NCI-H510A treated with DMSO at 0.1 percent for 48 hours (cell line): Measurements from ENCODE around the gene ADAM11.

Experiments used
- DNase-seq: peaks from one replicate; lab custom pipeline; 2025; lab: John Stamatoyannopoulos, UW

ADAM11 gene

DNA sequence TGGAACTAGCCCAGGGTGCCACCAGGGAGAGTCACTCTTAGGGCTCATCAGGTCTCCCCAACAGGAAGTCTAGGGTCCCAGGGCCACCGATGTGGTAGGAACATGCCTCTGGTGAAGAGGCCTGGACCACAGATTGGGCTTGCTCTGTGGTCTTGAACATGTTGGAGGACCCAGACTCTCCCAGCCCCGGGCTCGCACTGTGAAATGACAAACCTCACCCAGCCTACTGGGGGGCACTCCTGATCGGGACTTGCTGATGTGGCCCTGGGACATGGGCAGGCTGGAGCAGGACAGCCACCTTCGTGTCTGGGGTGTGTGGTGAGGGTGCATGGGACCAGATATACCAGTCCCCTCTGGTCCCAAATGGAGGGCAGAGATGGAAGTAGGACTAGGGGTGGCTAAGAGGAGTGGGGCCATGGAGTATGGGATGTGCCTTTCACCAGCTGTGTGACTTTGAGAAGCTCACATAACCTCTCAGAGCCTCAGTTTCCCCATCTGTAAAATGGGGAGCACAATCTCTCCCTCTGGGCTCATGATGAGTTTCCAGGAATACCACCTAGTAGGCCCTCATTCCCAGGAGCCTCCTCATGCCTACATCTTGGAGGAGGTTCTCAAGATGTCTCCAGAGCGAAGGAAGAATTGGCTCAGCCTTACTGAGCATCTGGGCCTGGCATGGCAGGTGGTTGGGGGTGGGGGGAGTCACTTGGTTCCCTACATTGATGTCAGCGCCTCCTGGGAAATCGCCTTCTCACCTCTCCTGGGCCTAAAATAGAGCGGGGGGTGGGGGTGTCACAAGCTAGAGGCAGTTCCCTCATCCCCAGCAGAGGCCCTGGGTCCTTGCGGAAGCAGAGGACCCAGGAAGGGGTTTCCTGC, 1.5 kb upstream of the ADAM11 start:
- no peak for DNase-seq

- no peak for DNase-seq
Measured at GRCh38 chr17:44757918-44758413, 822 bp upstream of the ADAM11 start.

DNA sequence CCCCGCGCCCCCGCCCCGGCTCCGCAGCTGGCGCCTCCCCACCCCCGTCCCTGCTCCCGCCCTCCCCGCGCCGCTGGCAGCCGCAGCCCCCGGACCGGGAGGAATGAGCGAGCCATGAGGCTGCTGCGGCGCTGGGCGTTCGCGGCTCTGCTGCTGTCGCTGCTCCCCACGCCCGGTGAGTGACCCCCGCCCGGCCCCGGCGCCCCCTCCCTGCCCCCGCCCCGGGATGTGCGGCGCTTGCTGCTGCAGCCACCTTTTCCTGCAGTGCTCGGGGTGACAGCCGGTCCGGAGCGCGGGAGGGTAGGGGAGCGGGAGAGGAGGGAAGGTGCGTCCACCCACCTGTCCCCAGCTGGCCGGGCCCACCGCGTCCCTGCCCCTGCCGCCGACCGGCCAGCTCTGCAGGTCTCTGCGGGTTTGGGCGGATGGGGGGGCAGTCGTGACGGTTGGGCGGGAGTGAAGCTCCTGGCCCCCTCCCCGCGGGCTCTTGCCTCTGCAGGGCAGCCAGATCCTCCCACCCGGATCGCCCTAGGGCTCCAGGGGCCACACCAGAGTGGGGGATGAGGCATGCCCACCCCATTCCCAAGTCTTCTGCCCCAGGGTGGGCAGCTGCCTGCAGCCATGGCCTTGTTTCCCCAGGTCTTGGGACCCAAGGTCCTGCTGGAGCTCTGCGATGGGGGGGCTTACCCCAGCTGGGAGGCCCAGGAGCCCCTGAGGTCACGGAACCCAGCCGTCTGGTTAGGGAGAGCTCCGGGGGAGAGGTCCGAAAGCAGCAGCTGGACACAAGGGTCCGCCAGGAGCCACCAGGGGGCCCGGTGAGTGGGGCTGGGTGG, 513 bp downstream of the ADAM11 start:
- no peak for DNase-seq

DNA sequence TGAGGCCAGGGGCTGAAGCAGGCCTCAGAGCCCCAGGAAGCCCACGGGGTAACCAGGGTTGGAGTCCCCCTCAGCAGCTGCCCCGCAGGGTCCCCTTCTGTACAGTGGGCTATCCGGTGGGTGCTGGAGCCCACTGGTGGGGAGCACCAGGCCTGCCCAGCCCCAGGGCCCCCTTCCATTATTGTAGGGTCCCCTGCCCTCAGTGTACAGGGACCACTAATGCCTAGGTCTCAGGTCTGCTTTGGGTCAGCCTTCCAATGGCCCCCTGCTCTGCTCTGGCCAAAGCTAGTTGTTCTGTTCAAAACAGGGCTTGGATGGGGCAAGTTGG, 1.1 kb downstream of the ADAM11 start:
- no peak for DNase-seq

DNA sequence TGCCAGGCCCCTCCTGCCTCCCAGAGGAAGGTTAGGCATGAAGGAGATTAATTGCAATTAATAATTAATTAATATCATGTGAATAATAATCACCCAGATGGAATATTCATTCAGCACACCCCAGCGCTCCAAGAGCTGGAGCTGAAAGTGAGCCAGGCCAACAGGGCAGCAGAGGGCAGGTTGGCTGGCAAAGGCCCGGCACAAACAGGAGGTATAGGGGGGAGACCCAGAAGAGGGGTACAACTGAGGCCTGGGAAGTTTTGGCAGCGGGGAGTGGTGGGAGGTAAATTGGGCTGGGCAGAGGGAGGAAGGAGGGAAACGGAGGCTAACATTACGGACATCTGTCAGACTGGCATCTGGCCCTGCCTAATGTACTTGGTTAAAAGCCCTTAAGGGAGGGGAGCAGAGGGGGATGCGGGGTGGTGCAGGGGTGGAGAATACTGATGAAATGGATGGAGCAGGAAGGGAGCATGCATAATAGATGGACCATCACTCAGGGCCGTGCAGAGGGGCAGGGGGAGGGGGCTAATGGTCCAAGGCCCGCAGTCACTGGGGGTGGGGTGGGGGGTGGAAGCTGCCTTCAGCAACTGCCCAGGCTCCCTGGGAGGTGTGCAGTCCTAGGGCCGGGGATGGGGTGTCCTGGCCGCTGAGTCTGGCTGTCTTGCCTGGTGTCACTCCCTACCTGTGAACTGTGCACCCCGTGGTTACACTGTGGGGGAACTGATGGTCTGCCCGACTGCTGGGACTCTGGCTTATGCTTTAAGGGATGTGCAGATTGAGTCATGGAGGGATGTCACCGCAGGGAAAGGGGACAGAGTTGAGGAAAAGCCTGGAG, 1.9 kb downstream of the ADAM11 start:
- DNase-seq: no peak

GRCh38 chr17:44761932-44762810, 3.4 kb downstream of the ADAM11 start:
- no peak for DNase-seq

DNA sequence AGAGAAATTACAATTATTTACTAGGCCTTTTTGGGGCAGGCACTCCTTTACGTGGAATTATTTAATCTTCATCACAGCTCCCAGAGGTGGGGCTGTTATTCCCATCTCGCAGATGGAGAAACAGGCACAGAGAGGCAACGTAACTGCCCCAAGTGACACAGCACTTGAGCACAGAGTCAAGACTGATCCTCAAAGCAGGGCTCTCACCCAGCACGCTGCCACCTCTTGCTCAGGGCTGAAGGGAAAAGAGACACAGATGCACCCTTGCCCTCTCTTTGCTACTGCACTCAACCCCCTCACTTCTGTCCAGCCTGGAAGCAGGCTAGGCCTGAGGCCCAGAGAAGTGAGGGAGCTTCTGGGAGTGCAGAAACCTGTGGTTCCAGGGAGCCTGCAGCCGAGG, 4.4 kb downstream of the ADAM11 start:
- DNase-seq: no peak

GRCh38 chr17:44765965-44766364, 7.2 kb downstream of the ADAM11 start:
- no peak for DNase-seq

GRCh38 chr17:44766409-44767038, 7.7 kb downstream of the ADAM11 start:
- DNase-seq: no peak

- no peak for DNase-seq
Measured at GRCh38 chr17:44767493-44767892, 8.7 kb downstream of the ADAM11 start.

DNA sequence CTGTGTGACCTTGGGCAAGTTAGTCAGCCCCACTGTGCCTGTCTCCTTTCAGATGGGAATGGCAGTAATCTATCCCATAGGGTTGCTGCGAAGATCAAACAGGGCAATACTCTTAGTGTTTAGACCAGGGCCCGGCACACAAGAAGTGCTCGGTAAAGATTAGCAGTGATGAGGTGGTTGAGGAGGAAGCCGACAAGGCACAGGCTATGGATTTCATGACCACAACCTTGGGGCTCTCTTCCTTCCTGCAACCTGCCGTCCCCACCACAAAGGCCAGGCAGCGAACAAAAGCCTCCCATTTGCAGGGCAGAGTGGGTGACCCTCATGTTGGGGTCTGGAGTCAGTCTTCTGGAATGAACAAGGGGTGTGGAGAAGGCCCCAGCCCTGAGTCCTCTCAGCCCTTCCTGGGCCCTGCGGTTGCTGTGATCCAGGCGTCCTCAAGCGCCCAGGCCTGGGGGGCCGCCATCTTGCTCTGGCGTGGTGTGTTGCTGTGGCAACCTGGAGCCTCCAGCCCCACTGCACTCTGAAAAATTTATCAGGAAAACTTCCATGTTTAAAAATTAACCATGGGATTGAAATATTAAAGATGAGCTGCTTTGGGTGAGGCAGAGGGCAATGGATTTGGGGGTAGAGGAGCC, 9.8 kb downstream of the ADAM11 start:
- DNase-seq: no peak

DNA sequence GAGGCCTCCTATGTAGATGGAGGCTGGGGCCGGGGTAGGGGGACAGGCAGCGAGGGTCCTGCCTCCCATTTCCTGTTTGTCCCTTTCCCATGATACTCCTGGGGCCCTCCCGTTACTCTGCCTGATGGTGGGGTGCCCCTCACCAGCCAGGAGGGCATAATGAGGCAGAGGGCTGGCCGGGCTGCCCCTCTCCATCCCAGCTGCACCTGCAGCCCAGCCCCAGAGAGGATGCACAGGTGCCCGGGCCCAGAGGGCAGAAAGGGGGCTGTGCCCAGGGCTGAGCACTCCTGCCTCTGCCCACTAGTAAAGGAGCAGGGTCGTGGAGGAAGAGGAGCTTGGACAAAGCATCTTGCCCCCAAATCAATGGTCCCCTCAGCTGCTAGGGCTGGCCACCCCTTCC, 10.4 kb downstream of the ADAM11 start:
- no peak for DNase-seq

GRCh38 chr17:44769647-44770084, 10.9 kb downstream of the ADAM11 start:
- DNase-seq: no peak

GRCh38 chr17:44770166-44770925, 11.6 kb downstream of the ADAM11 start:
- DNase-seq: no peak

GRCh38 chr17:44772308-44773045, 13.7 kb downstream of the ADAM11 start:
- no peak for DNase-seq

DNA sequence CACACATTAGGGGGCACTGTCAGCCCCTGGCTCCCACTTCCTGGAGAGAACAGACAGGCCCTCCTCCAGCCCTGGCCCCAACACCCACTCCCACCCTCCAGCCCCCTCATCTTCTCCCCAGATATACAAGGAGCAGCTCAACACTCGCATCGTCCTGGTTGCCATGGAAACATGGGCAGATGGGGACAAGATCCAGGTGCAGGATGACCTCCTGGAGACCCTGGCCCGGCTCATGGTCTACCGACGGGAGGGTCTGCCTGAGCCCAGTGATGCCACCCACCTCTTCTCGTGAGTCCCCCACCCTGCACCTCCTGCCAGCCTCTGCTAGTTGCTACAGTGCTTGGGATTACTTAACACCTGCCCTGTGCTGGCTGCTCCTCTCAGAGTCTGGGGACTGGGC, 14.4 kb downstream of the ADAM11 start:
- DNase-seq: no peak

- peak; percentile 80 for DNase-seq
Measured at GRCh38 chr17:44774271-44775135, 15.7 kb downstream of the ADAM11 start.
